ENCODE data around the gene NADK2. TPM values are rescaled to one million over a fixed set of nuclear protein-coding genes. Genes with fewer than 3 reads are reported as not detected.
"Not testable (repeated sequence)": the region's sequence is repeated elsewhere in the genome, so short reads cannot be mapped to it uniquely, and the experiment has no call there.

Gene NADK2
- total RNA-seq, 1 donor from 2014 or later = 20.7 TPM

DNA sequence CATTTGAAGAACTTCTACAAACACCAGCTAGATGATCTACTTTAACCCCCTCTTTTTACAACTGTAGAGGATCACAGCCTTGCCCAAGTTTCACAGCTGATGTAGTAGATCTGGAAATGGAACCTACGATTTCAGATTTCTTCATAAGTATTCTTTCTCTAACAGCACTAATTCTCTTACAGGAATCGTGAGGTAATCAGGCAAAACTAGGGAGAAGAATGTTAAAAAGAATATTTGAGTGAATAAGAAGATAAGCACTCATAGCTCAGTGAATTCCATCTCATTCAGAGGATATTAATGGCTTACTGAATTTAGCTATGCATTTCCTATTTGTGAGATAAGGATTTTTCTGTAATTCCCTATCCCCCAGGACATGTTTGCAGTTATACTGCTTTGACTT is 42.1 kb downstream of the NADK2 start:
- DNase-seq (ENCODE audit: low read depth) (peak; percentile 76), FAIRE-seq (peak; percentile 87)
- no peak overlapping the region for H3K4me2 ChIP-seq (ENCODE audit: low read length)
- no peaks in the 10 kb centered on the region for H3K9me3 ChIP-seq (ENCODE audit: insufficient read depth, low read depth, low read length)
- H3K4me3 Mint-ChIP-seq (ENCODE audit: unreplicated experiment) = no peak overlapping the region
- no peaks in the 10 kb centered on the region for H4K20me1 ChIP-seq (ENCODE audit: insufficient read depth, low read length)
- no peak for TF ChIP-seq EZH2 (IDR thresholded peaks at IDR 0.05; ENCODE audit: insufficient read depth, low read length)
- TF ChIP-seq, protein P1, sequence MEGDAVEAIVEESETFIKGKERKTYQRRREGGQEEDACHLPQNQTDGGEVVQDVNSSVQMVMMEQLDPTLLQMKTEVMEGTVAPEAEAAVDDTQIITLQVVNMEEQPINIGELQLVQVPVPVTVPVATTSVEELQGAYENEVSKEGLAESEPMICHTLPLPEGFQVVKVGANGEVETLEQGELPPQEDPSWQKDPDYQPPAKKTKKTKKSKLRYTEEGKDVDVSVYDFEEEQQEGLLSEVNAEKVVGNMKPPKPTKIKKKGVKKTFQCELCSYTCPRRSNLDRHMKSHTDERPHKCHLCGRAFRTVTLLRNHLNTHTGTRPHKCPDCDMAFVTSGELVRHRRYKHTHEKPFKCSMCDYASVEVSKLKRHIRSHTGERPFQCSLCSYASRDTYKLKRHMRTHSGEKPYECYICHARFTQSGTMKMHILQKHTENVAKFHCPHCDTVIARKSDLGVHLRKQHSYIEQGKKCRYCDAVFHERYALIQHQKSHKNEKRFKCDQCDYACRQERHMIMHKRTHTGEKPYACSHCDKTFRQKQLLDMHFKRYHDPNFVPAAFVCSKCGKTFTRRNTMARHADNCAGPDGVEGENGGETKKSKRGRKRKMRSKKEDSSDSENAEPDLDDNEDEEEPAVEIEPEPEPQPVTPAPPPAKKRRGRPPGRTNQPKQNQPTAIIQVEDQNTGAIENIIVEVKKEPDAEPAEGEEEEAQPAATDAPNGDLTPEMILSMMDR (IDR thresholded peaks at IDR 0.05; ENCODE audit: insufficient read depth, low read depth, low read length) = no peak
- H3K4me1 ChIP-seq (ENCODE audit: insufficient read depth, low read length) = peaks cover 5% of the 10 kb centered on the region
- H3K9ac ChIP-seq (ENCODE audit: low read length) = no peak overlapping the region
- H3K9me3 Mint-ChIP-seq (ENCODE audit: unreplicated experiment) = no peaks in the 10 kb centered on the region
- peaks cover 14% of the 10 kb centered on the region for H3K36me3 ChIP-seq (ENCODE audit: insufficient read depth, low read length)
- H3K27ac ChIP-seq (ENCODE audit: low read depth, low read length) = no peak overlapping the region
- H3K36me3 Mint-ChIP-seq (ENCODE audit: low read depth, unreplicated experiment) = peaks cover 5% of the 10 kb centered on the region
- no peak overlapping the region for H3K4me3 ChIP-seq (ENCODE audit: insufficient read depth, low read depth, low read length)
- H3K27me3 Mint-ChIP-seq (ENCODE audit: low read depth, unreplicated experiment) = no peaks in the 10 kb centered on the region
- peaks cover 2% of the 10 kb centered on the region for H3K4me1 Mint-ChIP-seq (ENCODE audit: low read depth, unreplicated experiment)
- no peak overlapping the region for H2AFZ ChIP-seq (ENCODE audit: low read depth, low read length)
- H3K27ac Mint-ChIP-seq (ENCODE audit: unreplicated experiment) = no peak overlapping the region
- no peaks in the 10 kb centered on the region for H3K79me2 ChIP-seq (ENCODE audit: insufficient read depth, low read length)
- H3K27me3 ChIP-seq (ENCODE audit: insufficient read depth, low read length) = no peaks in the 10 kb centered on the region

DNA sequence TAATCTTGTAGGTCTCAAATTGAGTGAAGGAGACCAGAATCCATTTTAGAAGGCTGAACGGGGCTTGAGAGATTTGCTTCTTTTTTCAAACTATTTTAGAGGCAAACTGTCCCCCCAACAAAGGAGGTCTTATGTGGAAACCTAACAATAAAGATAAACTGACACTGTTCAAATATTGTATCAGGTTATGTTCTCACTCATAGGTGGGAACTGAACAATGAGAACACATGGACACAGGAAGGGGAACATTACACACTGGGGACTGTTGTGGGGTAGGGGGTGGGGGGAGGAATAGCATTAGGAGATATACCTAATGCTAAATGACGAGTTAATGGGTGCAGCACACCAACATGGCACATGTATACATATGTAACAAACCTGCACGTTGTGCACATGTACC is 42.9 kb downstream of the NADK2 start:
- not testable (repeated sequence) for H3K27ac Mint-ChIP-seq (ENCODE audit: unreplicated experiment); H3K9me3 Mint-ChIP-seq (ENCODE audit: unreplicated experiment); H2AFZ ChIP-seq (ENCODE audit: low read depth, low read length); H3K27me3 Mint-ChIP-seq (ENCODE audit: low read depth, unreplicated experiment); H3K27ac ChIP-seq (ENCODE audit: low read depth, low read length); H3K27me3 ChIP-seq (ENCODE audit: insufficient read depth, low read length); H3K4me3 ChIP-seq (ENCODE audit: insufficient read depth, low read depth, low read length); H3K4me1 Mint-ChIP-seq (ENCODE audit: low read depth, unreplicated experiment); H3K4me1 ChIP-seq (ENCODE audit: insufficient read depth, low read length); DNase-seq (ENCODE audit: low read depth); H3K4me2 ChIP-seq (ENCODE audit: low read length); H3K79me2 ChIP-seq (ENCODE audit: insufficient read depth, low read length); H3K36me3 Mint-ChIP-seq (ENCODE audit: low read depth, unreplicated experiment); H3K9me3 ChIP-seq (ENCODE audit: insufficient read depth, low read depth, low read length); H3K4me3 Mint-ChIP-seq (ENCODE audit: unreplicated experiment); H4K20me1 ChIP-seq (ENCODE audit: insufficient read depth, low read length); FAIRE-seq; H3K9ac ChIP-seq (ENCODE audit: low read length)
- H3K36me3 ChIP-seq (ENCODE audit: insufficient read depth, low read length) = peaks cover 14% of the 10 kb centered on the region

DNA sequence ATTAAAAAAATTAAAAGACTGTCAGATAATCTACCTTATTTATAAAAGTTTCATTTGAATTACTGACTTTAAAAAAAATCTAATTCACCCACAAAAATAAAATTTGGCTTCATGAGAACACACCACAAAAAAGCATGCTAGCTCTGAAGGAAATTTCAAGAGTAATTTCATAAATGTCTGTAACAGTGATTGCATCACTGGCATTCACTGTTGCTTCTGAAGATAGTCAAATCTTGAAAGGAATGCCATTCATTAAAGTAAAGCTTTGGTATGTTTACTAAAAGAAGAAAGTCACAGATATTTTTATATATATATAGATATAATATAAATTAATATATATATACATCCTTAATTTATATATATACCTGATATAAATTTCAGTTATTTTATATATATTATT is 43.4 kb downstream of the NADK2 start:
- H3K36me3 Mint-ChIP-seq (ENCODE audit: low read depth, unreplicated experiment) = peaks cover 9% of the 10 kb centered on the region
- H3K27me3 Mint-ChIP-seq (ENCODE audit: low read depth, unreplicated experiment) = no peaks in the 10 kb centered on the region
- DNase-seq (ENCODE audit: low read depth) (peak; percentile 3), FAIRE-seq (no peak)
- no peak overlapping the region for H3K4me2 ChIP-seq (ENCODE audit: low read length)
- H3K27ac Mint-ChIP-seq (ENCODE audit: unreplicated experiment) = no peak overlapping the region
- H3K9me3 ChIP-seq (ENCODE audit: insufficient read depth, low read depth, low read length) = no peaks in the 10 kb centered on the region
- H3K4me3 Mint-ChIP-seq (ENCODE audit: unreplicated experiment) = no peak overlapping the region
- TF ChIP-seq, protein P1 (IDR thresholded peaks at IDR 0.05; ENCODE audit: insufficient read depth, low read depth, low read length) = no peak
- TF ChIP-seq EZH2 (IDR thresholded peaks at IDR 0.05; ENCODE audit: insufficient read depth, low read length) = no peak
- H3K9me3 Mint-ChIP-seq (ENCODE audit: unreplicated experiment) = no peaks in the 10 kb centered on the region
- H3K27ac ChIP-seq (ENCODE audit: low read depth, low read length) = no peak overlapping the region
- peaks cover 5% of the 10 kb centered on the region for H3K4me1 ChIP-seq (ENCODE audit: insufficient read depth, low read length)
- no peaks in the 10 kb centered on the region for H4K20me1 ChIP-seq (ENCODE audit: insufficient read depth, low read length)
- no peaks in the 10 kb centered on the region for H3K79me2 ChIP-seq (ENCODE audit: insufficient read depth, low read length)
- H3K4me3 ChIP-seq (ENCODE audit: insufficient read depth, low read depth, low read length) = no peak overlapping the region
- no peak overlapping the region for H3K9ac ChIP-seq (ENCODE audit: low read length)
- no peak overlapping the region for H2AFZ ChIP-seq (ENCODE audit: low read depth, low read length)
- peaks cover 14% of the 10 kb centered on the region for H3K36me3 ChIP-seq (ENCODE audit: insufficient read depth, low read length)
- H3K27me3 ChIP-seq (ENCODE audit: insufficient read depth, low read length) = no peaks in the 10 kb centered on the region
- peaks cover 2% of the 10 kb centered on the region for H3K4me1 Mint-ChIP-seq (ENCODE audit: low read depth, unreplicated experiment)

Data from astrocyte (in vitro differentiated cells and primary cell).